Large intestine (tissue), 12 donors: ENCODE measurements around the gene MARCHF11. TPM values are rescaled to one million over a fixed set of nuclear protein-coding genes. Genes with fewer than 3 reads are reported as not detected.

Experiments
- DNase-seq, 2 donors: peaks; one replicate each; pipeline versions ENCODE4 v3.0.0 to v3.0.0-alpha.2; 2013
- H3K27ac ChIP-seq: one replicate; pipeline ENCODE4 v1.5.1; 2013; ENCODE audit warnings: low read length
- H3K27me3 ChIP-seq: 2 replicates; pipeline ENCODE4 v1.6.1; 2013; ENCODE audit warnings: low read length; ENCODE audit not compliant: control insufficient read depth, insufficient read depth
- H3K36me3 ChIP-seq: 2 replicates; pipeline ENCODE4 v1.6.1; 2013; ENCODE audit warnings: low read length; ENCODE audit not compliant: control insufficient read depth, insufficient read depth
- H3K4me1 ChIP-seq: one replicate; pipeline ENCODE4 v1.6.1; 2013; ENCODE audit warnings: low read length; ENCODE audit not compliant: control insufficient read depth, insufficient read depth
- H3K4me3 ChIP-seq: one replicate; pipeline ENCODE4 v1.5.1; 2013; ENCODE audit warnings: low read length
- H3K9me3 ChIP-seq: one replicate; pipeline ENCODE4 v1.6.1; 2013; ENCODE audit warnings: mild to moderate bottlenecking, low read depth, low read length, moderate library complexity; ENCODE audit not compliant: control insufficient read depth
- WGBS: methylation state at CpG from one replicate; pipeline ENCODE4 v1.1.5; 2013; ENCODE audit warnings: low lambda C conversion rate; ENCODE audit not compliant: insufficient coverage; 5-methylcytosine and 5-hydroxymethylcytosine counted together
- long read RNA-seq, 11 donors: transcript quantifications; one replicate each; lab custom pipeline, GENCODE V29; 2026
- polyA plus RNA-seq: library from polyadenylated mRNA; unstranded; fragments of 120-200 nt; gene quantifications from one replicate; pipeline ENCODE4 v1.2.1, GENCODE V29; 2013

MARCHF11 gene
- 0.36 TPM for polyA plus RNA-seq
- long read RNA-seq, donor 1, result 0 reads
- long read RNA-seq, donor 2, result 0 reads
- long read RNA-seq, donor 3, result 0 reads
- long read RNA-seq, donor 4, result 0 reads
- long read RNA-seq, donor 5, result 0 reads
- long read RNA-seq, donor 6, partial matches to known transcripts, result 0 of 1 reads
- long read RNA-seq, donor 6, other reads (novel, unspliced or antisense), result 0 of 1 reads
- long read RNA-seq, donor 7, result 0 reads
- long read RNA-seq, donor 8, result 0 reads
- long read RNA-seq, donor 9, result 0 reads
- long read RNA-seq, donor 10, result 0 reads
- long read RNA-seq, donor 11, result 0 reads

GRCh38 chr5:16179511-16179935 is at the start of gene MARCHF11:
TSS of gene MARCHF11 (minus strand) at chr5:16179791. CDS start at chr5:16179575, 216 bp downstream.
- no peak within 1 kb of the TSS for H3K27ac ChIP-seq
- H3K4me3 ChIP-seq, result no peak within 1 kb of the TSS
- no peak for DNase-seq
- peaks cover 39% of the 10 kb centered on the region for H3K27me3 ChIP-seq
- H3K4me1 ChIP-seq, result no peaks in the 10 kb centered on the region
- H3K36me3 ChIP-seq, result no peaks in the 10 kb centered on the region
- peaks cover 4% of the 10 kb centered on the region for H3K9me3 ChIP-seq
- WGBS, result no CpG with 5 or more reads among the region's 59 CpGs

GRCh38 chr5:16225927-16226326 is 46.3 kb upstream of the MARCHF11 start:
- no peak overlapping the region for H3K4me3 ChIP-seq
- H3K27me3 ChIP-seq, result no peaks in the 10 kb centered on the region
- no peak for DNase-seq
- no peak overlapping the region for H3K27ac ChIP-seq
- 94% methylated on average over 3 of the region's 5 CpGs for WGBS
- no peaks in the 10 kb centered on the region for H3K9me3 ChIP-seq
- H3K36me3 ChIP-seq, result no peaks in the 10 kb centered on the region
- H3K4me1 ChIP-seq, result no peaks in the 10 kb centered on the region

GRCh38 chr5:16192311-16192710 is 12.7 kb upstream of the MARCHF11 start:
- WGBS, result no CpG with 5 or more reads among the region's 5 CpGs
- no peaks in the 10 kb centered on the region for H3K36me3 ChIP-seq
- H3K4me3 ChIP-seq, result no peak overlapping the region
- no peaks in the 10 kb centered on the region for H3K4me1 ChIP-seq
- H3K9me3 ChIP-seq, result no peaks in the 10 kb centered on the region
- H3K27ac ChIP-seq, result no peak overlapping the region
- DNase-seq, result no peak
- H3K27me3 ChIP-seq, result no peaks in the 10 kb centered on the region

GRCh38 chr5:16180789-16181082 is 1.1 kb upstream of the MARCHF11 start:
- Histone ChIP-seq H3K36me3 (no peaks in the 10 kb centered on the region), H3K27me3 (peaks cover 39% of the 10 kb centered on the region), H3K4me3 (no peak overlapping the region), H3K27ac (no peak overlapping the region), H3K9me3 (peaks cover 4% of the 10 kb centered on the region), H3K4me1 (no peaks in the 10 kb centered on the region)
- no peak for DNase-seq
- WGBS, result no CpG with 5 or more reads among the region's 7 CpGs

GRCh38 chr5:16179936-16180788 is 571 bp upstream of the MARCHF11 start:
- no peak for DNase-seq
- H3K4me1 ChIP-seq, result no peaks in the 10 kb centered on the region
- no peak overlapping the region for H3K4me3 ChIP-seq
- H3K27ac ChIP-seq, result no peak overlapping the region
- no CpG with 5 or more reads among the region's 63 CpGs for WGBS
- no peaks in the 10 kb centered on the region for H3K36me3 ChIP-seq
- H3K9me3 ChIP-seq, result peaks cover 4% of the 10 kb centered on the region
- H3K27me3 ChIP-seq, result peaks cover 39% of the 10 kb centered on the region

GRCh38 chr5:16178745-16179372 is 732 bp downstream of the MARCHF11 start:
- WGBS, result no CpG with 5 or more reads among the region's 57 CpGs
- Histone ChIP-seq H3K4me1 (no peaks in the 10 kb centered on the region), H3K27me3 (peaks cover 38% of the 10 kb centered on the region), H3K27ac (no peak overlapping the region), H3K4me3 (no peak overlapping the region), H3K9me3 (peaks cover 4% of the 10 kb centered on the region), H3K36me3 (no peaks in the 10 kb centered on the region)
- peak; percentile 29 to 62 for DNase-seq

GRCh38 chr5:16169550-16169949 is 10.0 kb downstream of the MARCHF11 start:
- no peaks in the 10 kb centered on the region for H3K4me1 ChIP-seq
- no peaks in the 10 kb centered on the region for H3K27me3 ChIP-seq
- no peak overlapping the region for H3K27ac ChIP-seq
- H3K4me3 ChIP-seq, result no peak overlapping the region
- no peak for DNase-seq
- no peaks in the 10 kb centered on the region for H3K9me3 ChIP-seq
- no CpG with 5 or more reads among the region's 2 CpGs for WGBS
- no peaks in the 10 kb centered on the region for H3K36me3 ChIP-seq

GRCh38 chr5:16160706-16161105 is 18.9 kb downstream of the MARCHF11 start:
- H3K36me3 ChIP-seq, result no peaks in the 10 kb centered on the region
- no peak overlapping the region for H3K4me3 ChIP-seq
- H3K27me3 ChIP-seq, result no peaks in the 10 kb centered on the region
- H3K27ac ChIP-seq, result no peak overlapping the region
- no peaks in the 10 kb centered on the region for H3K4me1 ChIP-seq
- no peaks in the 10 kb centered on the region for H3K9me3 ChIP-seq
- peak; percentile 12 to 39 for DNase-seq
- 0% methylated on average over 1 of the region's 5 CpGs for WGBS

GRCh38 chr5:16159636-16160035 is 20.0 kb downstream of the MARCHF11 start:
- Histone ChIP-seq H3K27me3 (no peaks in the 10 kb centered on the region), H3K4me1 (no peaks in the 10 kb centered on the region), H3K27ac (no peak overlapping the region), H3K36me3 (no peaks in the 10 kb centered on the region), H3K9me3 (no peaks in the 10 kb centered on the region), H3K4me3 (no peak overlapping the region)
- WGBS, result no CpG with 5 or more reads among the region's 2 CpGs
- DNase-seq, result no peak

- no peaks in the 10 kb centered on the region for H3K36me3 ChIP-seq
Measured at GRCh38 chr5:16156152-16156551, 23.4 kb downstream of the MARCHF11 start.

More at GRCh38 chr5:16156152-16156551, 23.4 kb downstream of the MARCHF11 start:
- H3K27ac ChIP-seq, result no peak overlapping the region
- H3K4me1 ChIP-seq, result no peaks in the 10 kb centered on the region
- H3K9me3 ChIP-seq, result no peaks in the 10 kb centered on the region
- WGBS, result no CpG with 5 or more reads among the region's 1 CpG
- H3K27me3 ChIP-seq, result no peaks in the 10 kb centered on the region
- DNase-seq, result no peak
- H3K4me3 ChIP-seq, result no peak overlapping the region
